ENCODE measurements around the gene HSDL1. TPM values are rescaled to one million over a fixed set of nuclear protein-coding genes. Genes with fewer than 3 reads are reported as not detected.

HSDL1 gene
- total RNA-seq, 1 donor from 2014 or later, result 81.7 TPM

GRCh38 chr16:84081446-84081989, 63.5 kb downstream of the HSDL1 start:
- peaks cover 18% of the 10 kb centered on the region for H3K36me3 Mint-ChIP-seq (ENCODE audit: unreplicated experiment)

GRCh38 chr16:84080813-84081212, 64.2 kb downstream of the HSDL1 start:
- H3K4me1 Mint-ChIP-seq (ENCODE audit: low read depth, unreplicated experiment), result no peaks in the 10 kb centered on the region
- peak overlapping the region; percentile 34 for H3K27ac Mint-ChIP-seq (ENCODE audit: unreplicated experiment)

More at GRCh38 chr16:84081446-84081989, 63.5 kb downstream of the HSDL1 start:
- no peak for TF ChIP-seq CTCF (IDR thresholded peaks at IDR 0.05; ENCODE audit: partially characterized antibody, unreplicated experiment)
- Mint-ChIP-seq H3K27me3 (ENCODE audit: unreplicated experiment) (peaks cover 5% of the 10 kb centered on the region), H3K9me3 (ENCODE audit: unreplicated experiment) (peaks cover 2% of the 10 kb centered on the region), H3K4me3 (ENCODE audit: unreplicated experiment) (no peak overlapping the region), H3K4me1 (ENCODE audit: low read depth, unreplicated experiment) (peaks cover 6% of the 10 kb centered on the region), H3K27ac (ENCODE audit: unreplicated experiment) (no peak overlapping the region)
- DNase-seq, result no peak

GRCh38 chr16:84080378-84080777, 64.6 kb downstream of the HSDL1 start:
- no peak overlapping the region for H3K27ac Mint-ChIP-seq (ENCODE audit: unreplicated experiment)
- no peak for DNase-seq

More at GRCh38 chr16:84080813-84081212, 64.2 kb downstream of the HSDL1 start:
- TF ChIP-seq CTCF (IDR thresholded peaks at IDR 0.05; ENCODE audit: partially characterized antibody, unreplicated experiment), result no peak
- Mint-ChIP-seq H3K27me3 (ENCODE audit: unreplicated experiment) (peaks cover 3% of the 10 kb centered on the region), H3K36me3 (ENCODE audit: unreplicated experiment) (peaks cover 18% of the 10 kb centered on the region), H3K4me3 (ENCODE audit: unreplicated experiment) (no peak overlapping the region), H3K9me3 (ENCODE audit: unreplicated experiment) (no peaks in the 10 kb centered on the region)
- DNase-seq, result no peak

GRCh38 chr16:84079664-84080063, 65.3 kb downstream of the HSDL1 start:
- Mint-ChIP-seq H3K4me1 (ENCODE audit: low read depth, unreplicated experiment) (peaks cover 4% of the 10 kb centered on the region), H3K36me3 (ENCODE audit: unreplicated experiment) (peaks cover 18% of the 10 kb centered on the region), H3K9me3 (ENCODE audit: unreplicated experiment) (no peaks in the 10 kb centered on the region), H3K27me3 (ENCODE audit: unreplicated experiment) (peaks cover 3% of the 10 kb centered on the region), H3K4me3 (ENCODE audit: unreplicated experiment) (no peak overlapping the region), H3K27ac (ENCODE audit: unreplicated experiment) (no peak overlapping the region)
- no peak for DNase-seq
- TF ChIP-seq CTCF (IDR thresholded peaks at IDR 0.05; ENCODE audit: partially characterized antibody, unreplicated experiment), result no peak

More at GRCh38 chr16:84080378-84080777, 64.6 kb downstream of the HSDL1 start:
- Mint-ChIP-seq H3K9me3 (ENCODE audit: unreplicated experiment) (no peaks in the 10 kb centered on the region), H3K4me3 (ENCODE audit: unreplicated experiment) (no peak overlapping the region), H3K27me3 (ENCODE audit: unreplicated experiment) (peaks cover 3% of the 10 kb centered on the region), H3K36me3 (ENCODE audit: unreplicated experiment) (peaks cover 18% of the 10 kb centered on the region), H3K4me1 (ENCODE audit: low read depth, unreplicated experiment) (peaks cover under 1% of the 10 kb centered on the region)
- no peak for TF ChIP-seq CTCF (IDR thresholded peaks at IDR 0.05; ENCODE audit: partially characterized antibody, unreplicated experiment)

- Mint-ChIP-seq H3K9me3 (ENCODE audit: unreplicated experiment) (no peaks in the 10 kb centered on the region), H3K27ac (ENCODE audit: unreplicated experiment) (no peak overlapping the region), H3K4me1 (ENCODE audit: low read depth, unreplicated experiment) (peaks cover 10% of the 10 kb centered on the region), H3K36me3 (ENCODE audit: unreplicated experiment) (peaks cover 10% of the 10 kb centered on the region), H3K4me3 (ENCODE audit: unreplicated experiment) (no peak overlapping the region), H3K27me3 (ENCODE audit: unreplicated experiment) (peaks cover 3% of the 10 kb centered on the region)
- DNase-seq, result no peak
- no peak for TF ChIP-seq CTCF (IDR thresholded peaks at IDR 0.05; ENCODE audit: partially characterized antibody, unreplicated experiment)
Measured at GRCh38 chr16:84075376-84075775, 69.6 kb downstream of the HSDL1 start.

All from glutamatergic neuron (in vitro differentiated cells).